Lower leg skin (tissue), 4 donors: ENCODE results near the gene UBE4B. TPM values are rescaled to one million over a fixed set of nuclear protein-coding genes. Genes with fewer than 3 reads are reported as not detected.

ENCODE experiments used
- DNase-seq, 2 donors: peaks; one replicate each; pipeline ENCODE4 v3.0.0-alpha.2; 2019; ENCODE audit warnings: low spot score in 2 of 2
- H3K4me3 ChIP-seq: fragments of 200-600 bp; sonication (generic); 2 replicates; pipeline ENCODE4 v1.5.1; 2017; ENCODE audit warnings: mild to moderate bottlenecking, low read depth; ENCODE audit not compliant: poor library complexity, severe bottlenecking
- CTCF ChIP-seq, 3 donors: fragments of 450-650 bp; IDR thresholded peaks; one replicate each; pipeline ENCODE4 v1.5.1; 2016; ENCODE audit warnings: antibody characterized with exemption in 3 of 3, mild to moderate bottlenecking in 3 of 3, moderate library complexity in 2 of 3
- POLR2A ChIP-seq, 2 donors: fragments of 450-650 bp; IDR thresholded peaks; one replicate each; pipeline ENCODE4 v1.6.1; 2016 to 2017; ENCODE audit warnings: antibody characterized with exemption in 2 of 2, mild to moderate bottlenecking in 1 of 2, moderate library complexity in 1 of 2
- WGBS, 2 donors: methylation state at CpG; one replicate each; pipeline ENCODE4 v1.1.5; 2018; 5-methylcytosine and 5-hydroxymethylcytosine counted together
- intact Hi-C: fragments of 100-400 bp; cut with DNase I; formaldehyde crosslinking; loops from one replicate; pipeline ENCODE4 v1.15.0; 2023; ENCODE audit warnings: low total_unique reads
- total RNA-seq, 4 donors: library from RNA; depleted of rRNA; stranded (reverse); fragments of >200 nt; gene quantifications; one replicate each; pipeline ENCODE4 v1.1.0, GENCODE V29; 2016

Gene UBE4B
- total RNA-seq, 4 donors from 2014 or later = 65.7 to 114 (median 69.9) TPM

GRCh38 chr1:10209590-10209904, 176.8 kb downstream of the UBE4B start:
- peak overlapping the region; percentile 58 for H3K4me3 ChIP-seq
- TF ChIP-seq CTCF (IDR thresholded peaks at IDR 0.05) (no peak), POLR2A (IDR thresholded peaks at IDR 0.05) (no peak)
- WGBS, 2 donors = 2% methylated on average over 8 of the region's 8 CpGs
- intact Hi-C loops = loop anchor here (10.0 kb wide), 1 partner anchor 135 kb away; no protein-coding TSS in a partner anchor
- DNase-seq = no peak

- DNase-seq = peak; percentile 97 to 100
- WGBS, 2 donors = 0 to 1% methylated on average over 47 of the region's 107 CpGs
- intact Hi-C loops = loop anchor here (10.0 kb wide), 1 partner anchor 135 kb away; no protein-coding TSS in a partner anchor
- H3K4me3 ChIP-seq = peak within 1 kb of the TSS; percentile 70
- peak in 1 of 2 donors; percentile 77 for TF ChIP-seq POLR2A (IDR thresholded peaks at IDR 0.05)
- peak in 1 of 3 donors; percentile 98 for TF ChIP-seq CTCF (IDR thresholded peaks at IDR 0.05)
Observed at GRCh38 chr1:10209905-10210810, 177.4 kb downstream of the UBE4B start, which contains the start of gene KIF1B. Gene KIF1B, plus strand, starts transcription at chr1:10210570. Its CDS starts 21,759 bp downstream, at chr1:10232329.

GRCh38 chr1:10210841-10211804, 178.4 kb downstream of the UBE4B start:
- intact Hi-C loops = no loop called here
- WGBS, 2 donors = 2% methylated on average over 22 to 43 of the region's 69 CpGs
- peak overlapping the region; percentile 70 for H3K4me3 ChIP-seq
- peak; percentile 94 to 98 for DNase-seq
- TF ChIP-seq CTCF (IDR thresholded peaks at IDR 0.05) (no peak), POLR2A (IDR thresholded peaks at IDR 0.05) (no peak)

- no peak for DNase-seq
- TF ChIP-seq POLR2A (IDR thresholded peaks at IDR 0.05) (no peak), CTCF (IDR thresholded peaks at IDR 0.05) (no peak)
- peak overlapping the region; percentile 70 for H3K4me3 ChIP-seq
- intact Hi-C loops = no loop called here
- 4 to 17% methylated on average over 11 of the region's 11 CpGs for whole genome bisulfite sequencing, 2 donors
Observed at GRCh38 chr1:10211805-10212410, 179.2 kb downstream of the UBE4B start.

- H3K4me3 ChIP-seq = no peak overlapping the region
- intact Hi-C loops = no loop called here
- TF ChIP-seq POLR2A (IDR thresholded peaks at IDR 0.05) (no peak), CTCF (IDR thresholded peaks at IDR 0.05) (no peak)
- peak in 1 of 2 donors; percentile 56 for DNase-seq
- WGBS, 2 donors = 79 to 92% methylated on average over 1 of the region's 1 CpG
Observed at GRCh38 chr1:10212476-10212875, 179.7 kb downstream of the UBE4B start.
